Activated T-helper 1 cell treated with anti-CD3 and anti-CD28 coated beads, Interleukin-12 subunit alpha, Interleukin-12 subunit beta, Interleukin-2, Interleukin-4 antibody, amounts not matched to agents 30 ng/mL and 10 ng/mL and 1 ng/mL, durations not matched to agents 14 hours and 24 hours and 36 hours (primary cell): ENCODE data around the gene NAB1. TPM values are rescaled to one million over a fixed set of nuclear protein-coding genes. Genes with fewer than 3 reads are reported as not detected.

Source experiments
- DNase-seq: peaks from one replicate; pipeline ENCODE4 v3.0.0; 2021; ENCODE audit warnings: low spot score
- H3K27ac Mint-ChIP-seq: one replicate; pipeline ENCODE4 v1.8.0; 2021; ENCODE audit warnings: mild to moderate bottlenecking, mixed read lengths
- H3K27me3 Mint-ChIP-seq: one replicate; pipeline ENCODE4 v1.8.0; 2022; ENCODE audit warnings: mild to moderate bottlenecking, moderate library complexity, mixed read lengths; ENCODE audit not compliant: insufficient read depth
- H3K36me3 Mint-ChIP-seq: one replicate; pipeline ENCODE4 v1.8.0; 2021; ENCODE audit warnings: low read depth, mixed read lengths
- H3K4me1 Mint-ChIP-seq: one replicate; pipeline ENCODE4 v1.8.0; 2021; ENCODE audit warnings: low read depth, mixed read lengths
- H3K4me3 Mint-ChIP-seq: one replicate; pipeline ENCODE4 v1.8.0; 2021; ENCODE audit warnings: mild to moderate bottlenecking, moderate library complexity, mixed read lengths
- H3K9me3 Mint-ChIP-seq: one replicate; pipeline ENCODE4 v1.8.0; 2021; ENCODE audit warnings: mixed read lengths
- intact Hi-C: fragments of 100-400 bp; cut with micrococcal nuclease; formaldehyde crosslinking; loops from one replicate; pipeline ENCODE4 v1.15.1; 2024
- total RNA-seq: library from RNA; stranded (reverse); gene quantifications from 2 replicates; pipeline ENCODE4 v1.2.3, GENCODE V29; 2022

Gene NAB1
- total RNA-seq, 1 donor from 2014 or later = 34.1 TPM

- intact Hi-C loops = loop anchor here (5.0 kb wide), 1 partner anchor 74 kb away; no protein-coding TSS in a partner anchor
- H3K4me3 Mint-ChIP-seq = no peak overlapping the region
- peaks cover 2% of the 10 kb centered on the region for H3K36me3 Mint-ChIP-seq
- peaks cover 16% of the 10 kb centered on the region for H3K9me3 Mint-ChIP-seq
- no peak for DNase-seq
- H3K4me1 Mint-ChIP-seq = peaks cover 18% of the 10 kb centered on the region
- H3K27me3 Mint-ChIP-seq = peaks cover 12% of the 10 kb centered on the region
- no peak overlapping the region for H3K27ac Mint-ChIP-seq
Measured at GRCh38 chr2:190626641-190627210, 22.2 kb upstream of the NAB1 start.

DNA sequence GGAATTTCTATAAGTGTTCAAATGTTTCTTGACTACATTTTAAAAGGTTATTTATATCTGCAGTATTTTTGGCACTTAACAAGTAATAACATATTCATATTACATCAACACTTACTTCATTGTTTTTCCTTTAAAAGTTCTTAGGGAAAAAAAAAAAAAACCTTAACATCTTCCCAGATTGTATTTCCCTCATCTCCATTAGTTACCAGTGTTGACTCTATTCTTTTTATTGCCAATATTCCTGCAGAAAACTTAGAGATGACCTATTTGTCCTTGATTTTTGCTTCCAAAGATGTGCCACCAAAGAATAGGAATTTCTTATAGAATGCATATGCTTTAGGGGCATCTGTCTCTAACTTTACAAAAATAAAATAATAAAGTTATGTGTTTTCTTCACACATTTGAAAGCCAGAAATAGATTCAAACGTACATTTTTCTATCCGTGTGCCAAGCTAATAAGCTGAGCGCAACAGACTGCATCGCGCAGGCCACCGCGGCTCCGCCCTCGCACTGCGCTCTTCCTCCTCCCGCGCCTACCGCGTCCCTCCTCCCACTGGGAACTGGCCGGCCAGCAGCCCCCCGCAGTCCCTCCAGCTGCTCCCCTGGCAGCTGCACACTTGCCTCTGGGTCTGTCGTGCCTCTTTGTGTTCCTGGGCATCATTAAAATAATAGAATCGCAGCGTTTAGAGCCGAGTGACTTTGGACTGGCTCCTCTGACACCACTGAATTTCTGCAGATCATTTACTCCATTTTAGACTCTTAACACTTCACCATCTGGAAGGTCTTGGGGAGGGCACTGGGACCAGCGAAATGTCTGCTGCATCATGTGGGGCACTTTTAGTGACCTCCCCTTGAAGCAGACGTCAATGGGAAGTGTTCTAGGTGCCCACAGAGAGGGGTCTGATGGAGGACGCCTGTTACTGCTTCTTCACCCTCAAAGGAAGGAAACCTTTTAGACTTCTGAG is 21.2 kb upstream of the NAB1 start:
- no peak for DNase-seq
- H3K4me1 Mint-ChIP-seq = peaks cover 18% of the 10 kb centered on the region

GRCh38 chr2:190628591-190629319 is 20.1 kb upstream of the NAB1 start:
- peak overlapping the region; percentile 4 for H3K4me3 Mint-ChIP-seq
- no peak for DNase-seq
- H3K4me1 Mint-ChIP-seq = peaks cover 18% of the 10 kb centered on the region
- H3K27ac Mint-ChIP-seq = no peak overlapping the region
- peaks cover 12% of the 10 kb centered on the region for H3K27me3 Mint-ChIP-seq
- intact Hi-C loops = loop anchor here (5.0 kb wide), 1 partner anchor 76 kb away; no protein-coding TSS in a partner anchor
- peaks cover 7% of the 10 kb centered on the region for H3K9me3 Mint-ChIP-seq
- peaks cover 2% of the 10 kb centered on the region for H3K36me3 Mint-ChIP-seq

More for the DNA sequence above, 21.2 kb upstream of the NAB1 start:
- H3K27ac Mint-ChIP-seq = no peak overlapping the region
- H3K36me3 Mint-ChIP-seq = peaks cover 2% of the 10 kb centered on the region
- peaks cover 12% of the 10 kb centered on the region for H3K27me3 Mint-ChIP-seq
- intact Hi-C loops = loop anchor here (5.0 kb wide), 1 partner anchor 75 kb away; no protein-coding TSS in a partner anchor
- H3K9me3 Mint-ChIP-seq = peaks cover 16% of the 10 kb centered on the region
- H3K4me3 Mint-ChIP-seq = peak overlapping the region; percentile 85

GRCh38 chr2:190634381-190634780 is 14.5 kb upstream of the NAB1 start:
- DNase-seq = no peak
- intact Hi-C loops = no loop called here
- no peaks in the 10 kb centered on the region for H3K36me3 Mint-ChIP-seq
- H3K27me3 Mint-ChIP-seq = peaks cover 3% of the 10 kb centered on the region
- H3K4me3 Mint-ChIP-seq = no peak overlapping the region
- no peaks in the 10 kb centered on the region for H3K9me3 Mint-ChIP-seq
- no peak overlapping the region for H3K27ac Mint-ChIP-seq
- H3K4me1 Mint-ChIP-seq = peaks cover 6% of the 10 kb centered on the region

GRCh38 chr2:190635781-190636180 is 13.1 kb upstream of the NAB1 start:
- intact Hi-C loops = loop anchor here (1.0 kb wide), 1 partner anchor 169 kb away; no protein-coding TSS in a partner anchor
- no peak for DNase-seq
- Mint-ChIP-seq H3K4me1 (peaks cover 6% of the 10 kb centered on the region), H3K27ac (no peak overlapping the region), H3K4me3 (no peak overlapping the region), H3K36me3 (peaks cover under 1% of the 10 kb centered on the region), H3K27me3 (no peaks in the 10 kb centered on the region), H3K9me3 (no peaks in the 10 kb centered on the region)

GRCh38 chr2:190636361-190636760 is 12.5 kb upstream of the NAB1 start:
- Mint-ChIP-seq H3K36me3 (peaks cover 5% of the 10 kb centered on the region), H3K27ac (no peak overlapping the region), H3K4me1 (peaks cover 9% of the 10 kb centered on the region), H3K27me3 (no peaks in the 10 kb centered on the region), H3K9me3 (no peaks in the 10 kb centered on the region), H3K4me3 (no peak overlapping the region)
- intact Hi-C loops = loop anchor here (1.0 kb wide), 1 partner anchor 168 kb away; no protein-coding TSS in a partner anchor
- no peak for DNase-seq

GRCh38 chr2:190637281-190637734 is 11.6 kb upstream of the NAB1 start:
- Mint-ChIP-seq H3K27ac (no peak overlapping the region), H3K4me1 (peaks cover 11% of the 10 kb centered on the region), H3K9me3 (no peaks in the 10 kb centered on the region), H3K4me3 (no peak overlapping the region), H3K27me3 (no peaks in the 10 kb centered on the region), H3K36me3 (peaks cover 5% of the 10 kb centered on the region)
- no peak for DNase-seq
- intact Hi-C loops = no loop called here

DNA sequence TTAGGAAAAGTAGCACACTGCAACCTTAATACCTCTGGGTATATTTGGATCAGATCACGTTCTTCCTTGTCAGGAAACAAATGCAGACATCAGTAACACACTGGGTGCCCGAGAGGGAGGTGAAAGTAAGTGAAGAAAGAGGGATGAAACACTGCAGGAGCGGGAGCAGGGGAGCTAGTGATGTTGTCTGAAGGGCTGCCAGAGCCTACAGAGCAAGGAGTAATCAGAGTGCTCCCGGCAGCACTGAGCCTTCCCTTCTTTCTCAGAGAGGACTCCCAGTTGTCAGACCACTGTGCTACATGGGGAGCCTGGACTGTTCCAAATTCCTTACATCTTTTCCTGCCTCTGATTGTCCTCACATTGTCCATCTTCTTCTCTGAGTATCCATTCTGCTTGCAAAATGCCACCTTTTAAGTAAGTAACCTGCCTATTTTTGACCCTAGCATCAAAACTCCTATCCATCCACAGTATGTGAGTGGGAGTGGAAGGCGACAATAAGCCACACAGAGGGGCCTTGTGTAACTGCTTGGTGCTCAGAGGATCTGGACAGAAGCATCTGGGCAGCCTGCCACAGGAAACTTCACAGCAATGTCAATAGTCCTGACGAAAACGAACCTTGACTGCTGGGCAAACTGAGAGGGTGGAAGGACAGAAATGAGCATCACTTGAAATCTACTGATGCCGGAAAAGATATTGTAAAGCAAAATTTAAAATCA is 10.8 kb upstream of the NAB1 start:
- DNase-seq = no peak
- H3K9me3 Mint-ChIP-seq = no peaks in the 10 kb centered on the region
- no peak overlapping the region for H3K4me3 Mint-ChIP-seq
- H3K27ac Mint-ChIP-seq = no peak overlapping the region
- H3K36me3 Mint-ChIP-seq = peaks cover 5% of the 10 kb centered on the region
- intact Hi-C loops = no loop called here
- H3K27me3 Mint-ChIP-seq = no peaks in the 10 kb centered on the region
- H3K4me1 Mint-ChIP-seq = peaks cover 11% of the 10 kb centered on the region

- H3K27ac Mint-ChIP-seq = no peak overlapping the region
- no peaks in the 10 kb centered on the region for H3K27me3 Mint-ChIP-seq
- peaks cover 17% of the 10 kb centered on the region for H3K4me1 Mint-ChIP-seq
- DNase-seq = no peak
- intact Hi-C loops = no loop called here
- H3K4me3 Mint-ChIP-seq = no peak overlapping the region
- H3K36me3 Mint-ChIP-seq = peaks cover 7% of the 10 kb centered on the region
- H3K9me3 Mint-ChIP-seq = no peaks in the 10 kb centered on the region
Measured at GRCh38 chr2:190640117-190640516, 8.8 kb upstream of the NAB1 start.

DNA sequence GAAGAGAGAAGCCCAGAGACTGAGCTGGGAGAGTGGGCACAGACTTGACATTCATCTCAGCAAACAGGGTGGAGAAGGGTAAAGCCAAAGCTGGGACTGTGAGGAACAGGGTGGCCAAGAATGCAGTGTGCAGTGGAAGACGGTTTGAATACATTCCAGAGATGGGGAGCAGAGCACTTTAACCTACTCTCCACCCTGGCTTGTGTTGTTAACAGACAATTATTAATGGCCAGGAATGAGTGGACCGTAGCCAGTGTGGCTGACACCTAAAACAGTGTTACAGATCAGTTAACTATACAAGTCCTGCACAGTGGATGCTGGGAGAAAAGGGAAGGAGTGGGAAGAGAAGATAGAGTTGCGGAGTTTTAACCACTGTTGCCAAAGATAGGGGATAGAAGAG is 7.4 kb upstream of the NAB1 start:
- Mint-ChIP-seq H3K36me3 (peaks cover 7% of the 10 kb centered on the region), H3K4me1 (peaks cover 25% of the 10 kb centered on the region), H3K27ac (no peak overlapping the region), H3K4me3 (no peak overlapping the region), H3K9me3 (no peaks in the 10 kb centered on the region), H3K27me3 (no peaks in the 10 kb centered on the region)
- intact Hi-C loops = no loop called here
- no peak for DNase-seq

- H3K27ac Mint-ChIP-seq = no peak overlapping the region
- intact Hi-C loops = loop anchor here (5.0 kb wide), 1 partner anchor 195 kb away; no protein-coding TSS in a partner anchor
- no peak for DNase-seq
Measured at GRCh38 chr2:190646780-190647522, 1.9 kb upstream of the NAB1 start.

More at GRCh38 chr2:190646780-190647522, 1.9 kb upstream of the NAB1 start:
- H3K4me3 Mint-ChIP-seq = peak overlapping the region; percentile 23
- no peaks in the 10 kb centered on the region for H3K27me3 Mint-ChIP-seq
- H3K36me3 Mint-ChIP-seq = peaks cover 3% of the 10 kb centered on the region
- H3K9me3 Mint-ChIP-seq = no peaks in the 10 kb centered on the region
- peaks cover 46% of the 10 kb centered on the region for H3K4me1 Mint-ChIP-seq
